ENCODE results near the gene MEIS1.

The MEIS1 gene

DNA sequence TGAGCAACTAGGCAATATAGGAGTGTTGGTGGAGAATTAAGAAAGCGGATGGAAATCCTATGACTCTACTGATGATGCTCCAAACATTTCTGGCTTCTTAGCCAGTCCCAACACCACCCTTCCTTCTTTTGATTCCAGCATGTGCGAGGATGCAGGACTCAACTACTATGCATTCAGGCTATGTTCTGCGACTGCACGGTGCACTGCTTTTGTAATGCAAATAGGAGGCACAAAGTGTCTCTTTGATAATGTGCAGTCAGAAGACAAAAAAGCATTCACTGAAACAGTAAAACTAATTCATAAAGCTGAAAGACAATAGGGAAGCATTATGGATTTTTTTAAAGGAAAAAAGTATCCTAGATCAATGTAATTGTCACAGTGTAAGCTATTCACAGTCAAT is 106.7 kb downstream of the MEIS1 start:
- no peak for DNase-seq

GRCh38 chr2:66543257-66543767 is 108.4 kb downstream of the MEIS1 start:
- DNase-seq = no peak

DNA sequence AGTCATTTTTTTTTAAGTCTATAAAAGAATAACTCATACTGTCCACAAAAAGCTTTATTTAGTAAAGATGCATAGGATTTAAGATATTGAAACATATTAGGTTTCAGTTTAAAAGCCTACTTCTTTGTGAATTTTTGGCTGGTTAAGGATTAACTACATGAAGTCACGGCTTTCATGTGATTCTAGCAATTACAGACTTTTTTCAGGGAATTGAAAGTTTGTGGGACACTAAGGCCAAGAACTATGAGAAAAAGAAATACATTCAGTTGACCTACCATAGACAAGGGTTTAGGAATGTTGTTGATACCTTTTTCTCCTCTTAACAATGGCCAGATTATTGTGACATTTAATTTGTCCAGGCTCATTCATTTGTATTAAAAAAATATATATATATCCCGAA is 109.3 kb downstream of the MEIS1 start:
- no peak for DNase-seq

DNA sequence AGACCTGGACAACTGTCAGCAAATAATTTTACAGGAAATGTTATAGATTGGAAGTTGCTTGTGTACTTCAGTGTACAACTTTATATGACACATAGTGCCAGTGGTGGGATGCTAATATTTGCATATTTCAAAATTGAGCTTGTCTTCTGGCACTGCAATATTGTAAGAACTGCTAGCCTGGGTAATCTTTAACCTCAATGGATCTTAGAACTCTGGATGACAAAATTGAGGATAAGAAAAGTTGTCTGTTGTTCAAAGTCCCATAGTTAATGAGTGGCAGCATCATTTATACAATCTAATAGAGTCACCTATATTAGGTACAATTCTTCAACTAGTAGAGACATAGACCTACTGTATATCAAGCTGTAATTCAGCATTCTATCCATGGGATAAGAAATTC is 110.3 kb downstream of the MEIS1 start:
- DNase-seq = no peak

GRCh38 chr2:66547118-66547517 is 112.2 kb downstream of the MEIS1 start:
- no peak for DNase-seq

DNA sequence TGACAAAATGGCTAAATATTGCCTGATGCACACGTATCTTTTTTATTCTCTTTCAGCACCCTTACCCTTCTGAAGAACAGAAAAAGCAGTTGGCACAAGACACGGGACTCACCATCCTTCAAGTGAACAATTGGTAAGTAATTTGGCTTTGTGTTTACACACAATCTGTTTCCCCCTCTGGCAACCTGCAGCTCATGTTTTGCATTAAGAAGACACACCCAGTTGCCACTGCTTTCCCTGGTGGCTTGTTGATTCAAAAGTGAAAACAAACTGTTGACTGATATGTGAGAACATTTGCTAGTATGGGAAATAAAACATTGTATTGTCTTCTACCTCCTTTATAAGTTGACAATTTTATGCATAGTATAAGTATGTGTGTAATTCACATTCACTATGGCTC is 113.0 kb downstream of the MEIS1 start:
- DNase-seq = no peak

DNA sequence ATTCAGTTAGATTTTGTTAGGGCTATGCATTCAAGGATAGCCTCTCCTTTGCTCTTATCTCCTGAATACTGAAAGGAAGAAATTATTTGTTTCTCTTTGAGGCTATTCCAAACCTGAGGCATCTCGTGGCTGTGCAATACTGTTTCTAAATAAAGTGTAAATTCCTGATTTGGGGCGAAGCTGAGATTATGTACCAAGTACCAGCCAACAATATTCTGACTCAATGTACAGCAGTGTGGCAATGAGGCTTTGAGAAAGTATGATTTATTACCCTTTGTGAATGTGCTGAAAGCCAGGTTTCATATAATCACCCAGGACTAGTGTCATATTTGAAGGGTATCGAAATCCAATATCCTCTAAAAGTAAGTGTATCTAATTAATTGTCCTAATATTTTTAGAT is 113.5 kb downstream of the MEIS1 start:
- DNase-seq = no peak

DNA sequence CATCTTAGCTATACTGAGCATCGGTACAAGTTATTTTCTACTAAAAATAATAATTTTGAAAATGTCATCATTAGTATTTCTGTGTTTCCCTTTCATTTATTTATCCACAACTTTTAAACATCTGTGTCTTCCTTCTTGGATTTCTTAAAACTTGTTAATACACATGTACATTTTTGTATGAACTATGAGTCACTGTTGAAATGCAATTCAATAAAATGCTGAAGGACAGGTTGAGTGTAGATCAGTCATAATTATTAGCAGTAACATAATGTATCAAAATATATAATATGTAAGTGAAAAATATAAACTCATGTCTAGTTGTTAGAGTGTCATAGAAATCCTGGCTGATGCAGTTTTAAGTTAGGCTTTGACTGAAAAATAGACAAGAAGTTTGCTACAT is 115.9 kb downstream of the MEIS1 start:
- DNase-seq = no peak

DNA sequence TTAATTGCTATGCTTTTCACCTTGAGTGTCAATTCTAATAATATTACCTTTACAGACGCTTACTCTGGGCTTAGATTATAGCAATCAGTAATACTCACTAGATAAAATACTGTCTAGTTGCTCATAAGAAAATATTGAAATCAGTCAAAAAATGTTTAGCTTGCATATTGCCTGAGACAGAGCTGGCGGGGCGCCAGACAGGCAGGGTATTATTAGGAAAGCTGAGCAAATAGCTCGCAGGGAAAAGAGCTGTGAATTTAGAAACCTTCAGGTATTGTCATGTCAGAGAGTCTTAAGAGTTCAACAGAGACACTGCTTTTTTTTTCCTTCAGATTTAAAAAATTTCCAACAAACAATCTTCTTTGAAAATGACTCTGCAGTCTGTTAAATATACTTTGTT is 118.4 kb downstream of the MEIS1 start:
- no peak for DNase-seq

DNA sequence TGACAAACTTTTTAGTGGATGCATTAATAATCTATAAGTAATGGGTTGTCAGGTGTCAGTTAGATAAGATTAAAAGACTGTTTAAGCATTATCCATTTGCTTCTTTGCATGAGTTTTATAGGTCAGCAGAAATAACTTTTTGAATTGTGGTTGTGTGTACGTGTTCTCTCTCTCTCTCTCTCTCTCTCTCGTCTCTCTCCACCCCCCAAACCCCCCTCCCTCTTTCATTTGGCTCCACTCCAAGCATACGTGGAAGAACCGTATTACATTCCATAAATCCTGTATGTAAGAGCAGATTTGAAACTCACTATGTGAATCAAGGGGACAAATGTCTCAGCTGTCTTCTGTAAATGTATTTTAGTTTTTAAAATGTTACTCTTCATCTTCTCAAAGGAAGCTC is 120.2 kb downstream of the MEIS1 start:
- no peak for DNase-seq

DNA sequence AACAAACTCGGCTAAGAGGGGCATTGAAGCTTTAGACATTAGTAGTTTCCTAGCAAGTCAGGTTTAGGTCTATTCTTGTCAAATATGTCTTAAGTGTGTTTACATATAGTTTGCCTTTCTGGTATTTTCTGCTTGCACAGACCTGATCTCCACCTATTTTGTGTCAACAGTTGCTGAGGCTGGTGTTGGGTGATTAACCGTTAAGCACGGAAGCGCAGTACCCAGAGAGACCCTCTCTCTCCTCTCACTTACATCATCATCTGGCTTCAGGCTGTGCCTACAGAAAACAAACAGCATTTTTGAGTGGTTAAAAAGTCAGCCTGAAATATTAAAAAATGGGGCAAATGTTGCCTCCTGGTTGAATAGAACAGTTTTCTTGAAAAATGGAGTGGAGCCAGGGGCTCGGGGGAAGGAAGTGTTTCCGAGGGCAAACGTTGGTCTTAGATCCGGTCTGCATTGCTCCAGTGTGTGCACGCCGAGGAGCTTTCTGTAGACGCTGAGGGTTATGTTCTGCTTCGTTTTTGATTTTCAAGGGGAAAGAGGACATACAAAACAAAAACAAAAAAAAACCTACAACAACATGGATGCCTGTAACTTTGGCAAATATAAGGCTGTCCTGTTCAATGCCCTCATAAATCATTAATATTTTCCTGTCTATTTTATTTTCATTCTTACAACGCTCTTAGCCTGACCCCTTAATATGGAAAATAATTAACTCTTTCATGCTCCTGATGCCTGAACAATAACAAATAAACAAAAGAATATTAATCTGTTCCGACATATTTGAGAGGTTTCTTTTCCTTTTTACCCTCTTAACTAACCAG is 120.8 kb downstream of the MEIS1 start:
- no peak for DNase-seq

DNA sequence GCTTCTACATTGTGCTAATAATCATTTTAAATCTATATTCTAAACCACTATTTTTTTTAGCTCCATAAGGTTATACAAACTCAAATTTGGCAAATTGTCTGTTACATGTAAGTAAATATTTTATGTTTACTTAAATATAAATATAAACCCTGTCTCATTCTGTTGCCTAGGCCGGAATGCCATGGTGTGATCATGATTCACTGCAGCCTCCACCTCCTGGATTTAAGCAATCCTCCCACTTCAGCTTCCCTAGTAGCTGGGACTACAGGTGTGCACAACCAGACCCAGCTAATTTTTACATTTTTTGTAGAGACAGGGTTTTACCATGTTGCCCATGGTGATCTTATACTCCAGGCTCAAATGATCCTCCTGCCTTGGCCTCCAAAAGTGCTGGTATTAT is 124.7 kb downstream of the MEIS1 start:
- no peak for DNase-seq

- no peak for DNase-seq
Measured at GRCh38 chr2:66560683-66561082, 125.8 kb downstream of the MEIS1 start.

DNA sequence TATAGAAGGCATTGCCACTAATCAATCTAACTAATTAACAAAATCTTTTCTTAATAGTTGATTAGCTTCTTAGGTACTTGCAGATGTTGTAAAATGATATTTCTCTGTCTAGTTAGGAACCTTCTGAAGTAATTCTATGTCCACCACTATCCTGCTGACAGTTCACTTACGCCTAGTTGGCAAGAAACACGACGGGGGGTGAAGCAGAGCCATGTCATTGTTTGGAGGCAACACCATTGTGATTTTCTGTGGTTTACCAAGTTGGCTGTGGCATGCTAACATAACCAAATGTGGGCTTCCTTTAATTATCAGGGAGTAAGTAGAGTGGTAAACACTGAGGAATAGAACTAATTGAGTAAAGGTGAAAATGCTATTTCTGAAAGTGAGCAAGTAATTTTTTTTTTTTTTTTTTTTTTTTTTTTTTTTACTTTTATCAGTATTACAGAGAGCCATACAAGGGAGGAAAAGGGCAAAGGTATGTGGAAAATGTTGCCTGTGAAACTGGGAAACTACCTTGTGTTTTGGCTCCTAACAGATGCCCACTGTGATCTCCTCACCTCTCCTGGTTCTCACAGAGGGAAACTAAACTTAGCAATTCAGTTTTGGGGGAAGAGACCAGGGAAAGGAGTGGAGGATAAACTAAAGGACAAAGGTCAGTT is 126.8 kb downstream of the MEIS1 start:
- DNase-seq = no peak

DNA sequence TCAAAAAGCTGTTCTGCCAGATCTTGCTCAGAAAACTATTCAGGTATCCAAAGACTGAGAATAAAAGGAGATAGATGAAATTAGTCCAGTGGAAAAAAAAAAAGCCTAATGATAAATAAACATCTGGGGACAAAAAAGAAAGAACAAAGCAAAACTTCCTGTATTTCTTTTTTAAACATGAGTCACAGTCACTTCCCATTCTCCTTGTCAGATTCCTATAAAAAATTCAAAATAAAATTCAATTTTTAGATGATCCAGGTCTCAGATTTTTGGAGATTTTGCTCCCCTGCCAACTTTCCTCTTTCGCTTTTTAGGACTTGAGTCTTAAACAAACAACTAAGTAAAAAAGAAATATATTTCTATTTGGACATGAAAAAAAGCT is 127.4 kb downstream of the MEIS1 start:
- no peak for DNase-seq

GRCh38 chr2:66563473-66563872 is 128.5 kb downstream of the MEIS1 start:
- no peak for DNase-seq

GRCh38 chr2:66565291-66565690 is 130.4 kb downstream of the MEIS1 start:
- DNase-seq = no peak

- no peak for DNase-seq
Measured at GRCh38 chr2:66566726-66567399, 131.9 kb downstream of the MEIS1 start.

DNA sequence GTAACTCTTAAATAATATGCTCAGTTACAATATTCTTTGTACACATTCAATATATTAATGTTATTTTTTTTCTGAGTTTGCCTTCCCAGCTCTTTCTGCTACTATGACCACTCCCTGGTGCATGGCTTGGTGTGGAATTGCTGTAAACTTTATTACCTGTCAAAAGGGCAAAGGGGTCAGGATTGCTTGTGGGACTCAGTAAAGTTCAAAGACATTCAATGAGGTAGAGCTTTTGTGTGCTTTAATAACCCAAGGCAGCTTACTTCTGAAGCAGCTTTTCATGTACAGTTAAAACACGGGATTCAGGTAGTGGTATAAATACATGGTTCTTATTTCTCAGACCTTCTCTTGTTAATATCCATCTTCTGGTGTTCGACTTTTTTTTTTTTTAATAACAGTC is 132.8 kb downstream of the MEIS1 start:
- DNase-seq = no peak

DNA sequence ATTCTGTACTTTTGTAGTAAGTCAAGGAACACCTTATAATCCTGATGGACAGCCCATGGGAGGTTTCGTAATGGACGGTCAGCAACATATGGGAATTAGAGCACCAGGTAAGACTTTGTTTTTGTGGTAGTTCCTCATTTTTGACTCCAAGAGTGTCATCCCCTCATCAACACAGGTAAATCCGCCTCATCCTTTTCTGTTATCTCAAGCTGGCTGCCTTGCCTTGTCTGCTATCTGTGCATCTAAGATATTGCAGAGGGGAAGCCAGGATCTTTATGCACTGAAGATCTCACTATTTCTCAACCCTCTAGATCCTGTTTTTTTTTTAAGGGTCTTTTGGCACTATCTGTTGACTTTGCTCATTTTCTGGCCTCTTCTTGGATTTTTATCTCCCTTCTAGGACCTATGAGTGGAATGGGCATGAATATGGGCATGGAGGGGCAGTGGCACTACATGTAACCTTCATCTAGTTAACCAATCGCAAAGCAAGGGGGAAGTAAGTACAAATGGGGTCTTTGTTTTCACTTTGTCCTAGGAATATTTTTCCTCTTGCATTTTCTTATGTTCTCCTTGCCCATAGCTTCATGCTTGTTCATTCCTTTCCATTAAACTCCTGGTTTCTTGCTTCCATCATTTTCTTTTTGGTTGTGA is 133.8 kb downstream of the MEIS1 start:
- no peak for DNase-seq

GRCh38 chr2:66569321-66569851 is 134.5 kb downstream of the MEIS1 start:
- DNase-seq = no peak

- no peak for DNase-seq
Measured at GRCh38 chr2:66569974-66570373, 135.0 kb downstream of the MEIS1 start.

GRCh38 chr2:66570471-66570870 is 135.5 kb downstream of the MEIS1 start:
- no peak for DNase-seq
